AG04450 (cell line): ENCODE measurements around the gene NDUFS7. TPM values are rescaled to one million over a fixed set of nuclear protein-coding genes. Genes with fewer than 3 reads are reported as not detected.

Experiments
- CTCF ChIA-PET: fragments of 300-600, 350-600 bp; formaldehyde crosslinking; extraction: SDS; loops from one replicate; lab custom pipeline; 2022; ENCODE audit warnings: antibody characterized with exemption, inconsistent platforms; lab: Charles Lee
- POLR2A ChIA-PET: fragments of 350-600 bp; formaldehyde crosslinking; extraction: SDS; loops from one replicate; lab custom pipeline; 2021; ENCODE audit warnings: antibody characterized with exemption, inconsistent platforms; lab: Yijun Ruan, JAX
- DNase-seq: peaks from one replicate; pipeline ENCODE4 v3.0.0-alpha.2; 2011; ENCODE audit warnings: low read depth, low spot score
- H3K27ac ChIP-seq: one replicate; pipeline ENCODE4 v1.5.1; 2012; ENCODE audit warnings: low read depth, low read length, control low read depth
- H3K27me3 ChIP-seq: one replicate; pipeline ENCODE4 v1.6.0; 2012; ENCODE audit warnings: low read length; ENCODE audit not compliant: control insufficient read depth, insufficient read depth
- H3K4me3 ChIP-seq: 2 replicates; pipeline ENCODE4 v1.5.1; 2011; ENCODE audit warnings: mild to moderate bottlenecking, low read depth, low read length, control low read depth
- H3K9me3 ChIP-seq: 2 replicates; pipeline ENCODE4 v1.5.1; 2012; ENCODE audit warnings: low read length; ENCODE audit not compliant: control insufficient read depth, insufficient read depth
- CTCF ChIP-seq: IDR thresholded peaks from 2 replicates; pipeline ENCODE4 v1.5.1; 2011; ENCODE audit warnings: low read depth, low read length, control low read depth, inconsistent platforms
- polyA plus RNA-seq: library from polyadenylated mRNA; depleted of rRNA; stranded (reverse); fragments of >200 nt; gene quantifications from 2 replicates; pipeline ENCODE4 v1.2.3, GENCODE V29; 2011

The NDUFS7 gene
- polyA plus RNA-seq, 1 experiment = 26.1 TPM

- no peaks in the 10 kb centered on the region; the same call in 1 of the 2 replicates for H3K9me3 ChIP-seq
- H3K27me3 ChIP-seq = no peaks in the 10 kb centered on the region
- ChIA-PET POLR2A (interaction anchor here (0.6 to 1.1 kb wide), 2 partner anchors 14 to 646 kb away, joined by 3 read pairs; no protein-coding TSS in a partner anchor), CTCF (no interaction called here)
- H3K4me3 ChIP-seq = no peak overlapping the region
- no peak for TF ChIP-seq CTCF
- no peak for DNase-seq
- no peak overlapping the region for H3K27ac ChIP-seq
These were observed 13.3 kb downstream of the NDUFS7 start for GRCh38 chr19:1396768-1397679.

- no peak for DNase-seq
- ChIA-PET CTCF (no interaction called here), POLR2A (interaction anchor here (0.6 kb wide), 1 partner anchor 188 kb away, joined by 3 read pairs; no protein-coding TSS in a partner anchor)
- no peak overlapping the region for H3K27ac ChIP-seq
- no peak for TF ChIP-seq CTCF
- no peaks in the 10 kb centered on the region; the same call in 1 of the 2 replicates for H3K9me3 ChIP-seq
- no peaks in the 10 kb centered on the region for H3K27me3 ChIP-seq
- no peak overlapping the region for H3K4me3 ChIP-seq
These were observed 14.1 kb downstream of the NDUFS7 start for GRCh38 chr19:1397838-1398237.

- POLR2A ChIA-PET = no interaction called here
- CTCF ChIA-PET = no interaction called here
These were observed 15.4 kb downstream of the NDUFS7 start for GRCh38 chr19:1399079-1399478.

GRCh38 chr19:1399745-1400144 lies 16.0 kb downstream of the NDUFS7 start:
- Histone ChIP-seq H3K27me3 (no peaks in the 10 kb centered on the region), H3K9me3 (no peaks in the 10 kb centered on the region; the same call in 1 of the 2 replicates), H3K4me3 (no peak overlapping the region), H3K27ac (no peak overlapping the region)
- ChIA-PET POLR2A (no interaction called here), CTCF (no interaction called here)
- TF ChIP-seq CTCF = no peak
- DNase-seq = no peak

More at GRCh38 chr19:1399079-1399478, 15.4 kb downstream of the NDUFS7 start:
- no peak for DNase-seq
- no peak overlapping the region for H3K4me3 ChIP-seq
- no peaks in the 10 kb centered on the region for H3K27me3 ChIP-seq
- TF ChIP-seq CTCF = no peak
- no peak overlapping the region for H3K27ac ChIP-seq
- H3K9me3 ChIP-seq = no peaks in the 10 kb centered on the region; the same call in 1 of the 2 replicates
